ENCODE results near the gene FLRT3. TPM values are rescaled to one million over a fixed set of nuclear protein-coding genes. Genes with fewer than 3 reads are reported as not detected.

The FLRT3 gene
- total and polyA plus RNA-seq, 2 donors (not counting 1 experiment from before 2014, with no cell fraction given) = not detected

DNA sequence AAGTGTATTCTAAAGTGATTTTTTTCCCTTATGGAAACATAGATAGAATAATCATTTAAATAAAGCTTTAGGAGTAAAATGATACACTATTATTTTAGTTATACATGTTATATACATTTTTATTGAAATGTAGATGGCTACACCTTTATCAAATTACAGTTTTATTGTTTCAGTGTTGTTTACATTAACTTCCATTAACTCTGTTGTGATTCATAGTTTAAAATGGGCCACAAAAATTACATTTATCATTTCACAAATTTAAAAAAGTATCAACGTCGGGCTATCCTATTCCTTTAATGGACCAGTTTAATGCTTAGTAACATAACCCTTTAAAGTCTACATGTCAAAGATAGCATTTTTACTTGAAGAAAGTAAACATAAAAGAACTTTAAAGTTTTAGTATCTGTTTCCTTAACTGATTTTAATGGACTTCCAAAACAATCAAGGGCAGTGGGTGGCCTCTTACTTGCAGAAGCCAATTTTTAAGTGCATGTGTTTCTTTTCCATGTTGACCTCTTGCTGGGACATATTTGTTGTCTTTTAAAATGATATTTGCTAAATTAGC is 47.8 kb upstream of the FLRT3 start:
- Mint-ChIP-seq H3K4me3 (no peak overlapping the region), H3K4me1 (no peaks in the 10 kb centered on the region), H3K27me3 (peaks cover 6% of the 10 kb centered on the region), H3K27ac (no peak overlapping the region), H3K9me3 (ENCODE audit: insufficient read depth) (peaks cover 5% of the 10 kb centered on the region)
- TF ChIP-seq EZH2 (IDR thresholded peaks at IDR 0.05; ENCODE audit: borderline replicate concordance, insufficient read depth, low read depth, low read length, poor library complexity, severe bottlenecking) = no peak
- TF ChIP-seq, protein P1, sequence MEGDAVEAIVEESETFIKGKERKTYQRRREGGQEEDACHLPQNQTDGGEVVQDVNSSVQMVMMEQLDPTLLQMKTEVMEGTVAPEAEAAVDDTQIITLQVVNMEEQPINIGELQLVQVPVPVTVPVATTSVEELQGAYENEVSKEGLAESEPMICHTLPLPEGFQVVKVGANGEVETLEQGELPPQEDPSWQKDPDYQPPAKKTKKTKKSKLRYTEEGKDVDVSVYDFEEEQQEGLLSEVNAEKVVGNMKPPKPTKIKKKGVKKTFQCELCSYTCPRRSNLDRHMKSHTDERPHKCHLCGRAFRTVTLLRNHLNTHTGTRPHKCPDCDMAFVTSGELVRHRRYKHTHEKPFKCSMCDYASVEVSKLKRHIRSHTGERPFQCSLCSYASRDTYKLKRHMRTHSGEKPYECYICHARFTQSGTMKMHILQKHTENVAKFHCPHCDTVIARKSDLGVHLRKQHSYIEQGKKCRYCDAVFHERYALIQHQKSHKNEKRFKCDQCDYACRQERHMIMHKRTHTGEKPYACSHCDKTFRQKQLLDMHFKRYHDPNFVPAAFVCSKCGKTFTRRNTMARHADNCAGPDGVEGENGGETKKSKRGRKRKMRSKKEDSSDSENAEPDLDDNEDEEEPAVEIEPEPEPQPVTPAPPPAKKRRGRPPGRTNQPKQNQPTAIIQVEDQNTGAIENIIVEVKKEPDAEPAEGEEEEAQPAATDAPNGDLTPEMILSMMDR (IDR thresholded peaks at IDR 0.05) = no peak
- DNase-seq (no peak), ATAC-seq (ENCODE audit: low read depth) (no peak)
- Histone ChIP-seq H3K4me3 (ENCODE audit: control extremely low read depth in 1 of 5, extremely low read depth in 1 of 5, insufficient read depth in 1 of 5, low read depth in 2 of 5, low read length in 4 of 5) (no peak overlapping the region), H3K27me3 (replicated peaks in 1 of 4; ENCODE audit: control extremely low read depth in 1 of 4, control insufficient read depth in 3 of 4, insufficient read depth in 4 of 4, low read length in 3 of 4) (no peaks in the 10 kb centered on the region), H3K9me3 (ENCODE audit: control extremely low read depth in 1 of 3, control insufficient read depth in 2 of 3, insufficient read depth in 1 of 3, low read length in 2 of 3) (peaks cover 0 to 3% (median 0%) of the 10 kb centered on the region in 3 donors), H3K79me2 (ENCODE audit: control insufficient read depth, insufficient read depth, low read length) (no peaks in the 10 kb centered on the region), H3K27ac (ENCODE audit: low read length in 2 of 2) (no peak overlapping the region), H3K4me1 (ENCODE audit: control insufficient read depth in 2 of 2, insufficient read depth in 2 of 2, low read length in 2 of 2) (no peaks in the 10 kb centered on the region), H4K20me1 (ENCODE audit: control insufficient read depth, insufficient read depth, low read length, poor library complexity, severe bottlenecking) (no peaks in the 10 kb centered on the region), H3K9ac (ENCODE audit: low read length) (no peak overlapping the region), H3K4me2 (replicated peaks; ENCODE audit: low read depth, low read length, poor library complexity, severe bottlenecking) (no peak overlapping the region), H3K36me3 (replicated peaks in 1 of 2; ENCODE audit: control extremely low read depth in 1 of 2, control insufficient read depth in 1 of 2, extremely low read depth in 1 of 2, insufficient read depth in 2 of 2, low read length in 1 of 2) (no peaks in the 10 kb centered on the region), H2AFZ (ENCODE audit: insufficient read depth, low read depth, low read length, poor library complexity, severe bottlenecking) (no peak overlapping the region)
- no CpG with 5 or more reads among the region's 2 CpGs for WGBS (ENCODE audit: insufficient coverage)
- intact Hi-C loops (cut with micrococcal nuclease) = no loop called here
- POLR2A ChIA-PET = no interaction called here
- CTCF ChIA-PET = no interaction called here

DNA sequence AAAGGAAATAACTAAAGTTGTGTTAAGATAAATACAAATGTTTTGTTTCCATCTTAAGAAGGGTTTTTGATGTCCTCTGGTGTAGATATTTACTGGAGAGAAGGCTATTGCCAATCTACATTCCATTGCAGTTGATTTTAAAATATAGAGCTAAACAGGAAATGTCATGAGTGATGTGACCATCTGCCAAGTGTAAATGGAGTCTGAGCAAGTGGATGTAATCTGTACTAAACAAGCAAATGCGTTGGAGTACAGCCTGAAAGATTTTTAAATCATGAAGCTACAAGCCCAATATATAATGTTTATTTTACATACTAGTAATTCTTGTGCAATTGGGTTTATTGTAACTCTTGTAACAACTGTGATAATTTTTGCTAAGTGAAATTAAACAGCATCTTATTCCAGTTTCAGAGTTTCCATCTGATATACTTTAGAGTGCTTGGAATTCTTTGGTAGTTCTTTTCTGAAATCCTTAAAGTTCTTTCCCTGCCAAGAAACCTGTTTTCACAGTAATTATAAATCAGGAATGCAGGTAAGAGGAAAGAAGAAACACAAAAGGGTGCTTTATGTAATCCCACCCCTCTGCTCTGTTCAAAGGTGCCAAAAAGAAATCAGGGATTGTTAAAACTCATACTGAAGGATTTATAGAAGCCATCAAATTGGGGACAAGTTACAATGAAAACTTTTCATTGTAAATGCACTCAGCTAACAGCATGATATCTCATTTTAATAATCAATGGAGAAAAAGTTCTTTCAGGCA is 47.2 kb upstream of the FLRT3 start:
- Mint-ChIP-seq H3K9me3 (ENCODE audit: insufficient read depth) (peaks cover 5% of the 10 kb centered on the region), H3K27me3 (peaks cover 6% of the 10 kb centered on the region), H3K4me3 (no peak overlapping the region), H3K27ac (no peak overlapping the region), H3K4me1 (no peaks in the 10 kb centered on the region)
- Histone ChIP-seq H3K9ac (ENCODE audit: low read length) (no peak overlapping the region), H2AFZ (ENCODE audit: insufficient read depth, low read depth, low read length, poor library complexity, severe bottlenecking) (no peak overlapping the region), H3K27me3 (replicated peaks in 1 of 4; ENCODE audit: control extremely low read depth in 1 of 4, control insufficient read depth in 3 of 4, insufficient read depth in 4 of 4, low read length in 3 of 4) (no peaks in the 10 kb centered on the region), H3K79me2 (ENCODE audit: control insufficient read depth, insufficient read depth, low read length) (no peaks in the 10 kb centered on the region), H3K4me1 (ENCODE audit: control insufficient read depth in 2 of 2, insufficient read depth in 2 of 2, low read length in 2 of 2) (no peaks in the 10 kb centered on the region), H4K20me1 (ENCODE audit: control insufficient read depth, insufficient read depth, low read length, poor library complexity, severe bottlenecking) (no peaks in the 10 kb centered on the region), H3K36me3 (replicated peaks in 1 of 2; ENCODE audit: control extremely low read depth in 1 of 2, control insufficient read depth in 1 of 2, extremely low read depth in 1 of 2, insufficient read depth in 2 of 2, low read length in 1 of 2) (no peaks in the 10 kb centered on the region), H3K9me3 (ENCODE audit: control extremely low read depth in 1 of 3, control insufficient read depth in 2 of 3, insufficient read depth in 1 of 3, low read length in 2 of 3) (peaks cover 0 to 3% (median 0%) of the 10 kb centered on the region in 3 donors), H3K27ac (ENCODE audit: low read length in 2 of 2) (no peak overlapping the region), H3K4me2 (replicated peaks; ENCODE audit: low read depth, low read length, poor library complexity, severe bottlenecking) (no peak overlapping the region), H3K4me3 (ENCODE audit: control extremely low read depth in 1 of 5, extremely low read depth in 1 of 5, insufficient read depth in 1 of 5, low read depth in 2 of 5, low read length in 4 of 5) (no peak overlapping the region)
- DNase-seq (no peak), ATAC-seq (ENCODE audit: low read depth) (no peak)
- intact Hi-C loops (cut with micrococcal nuclease) = no loop called here
- ChIA-PET POLR2A (no interaction called here), CTCF (no interaction called here)
- WGBS (ENCODE audit: insufficient coverage) = no CpG with 5 or more reads among the region's 1 CpG
- TF ChIP-seq, protein P1 (IDR thresholded peaks at IDR 0.05) = no peak
- TF ChIP-seq EZH2 (IDR thresholded peaks at IDR 0.05; ENCODE audit: borderline replicate concordance, insufficient read depth, low read depth, low read length, poor library complexity, severe bottlenecking) = no peak

Data from B cell (primary cell).